Measurements from ENCODE around the gene SRPRA.

Gene SRPRA

GRCh38 chr11:126226334-126227084 is 42.2 kb downstream of the SRPRA start:
- Histone ChIP-seq H3K4me1 (ENCODE audit: control insufficient read depth, insufficient read depth, low read depth, low read length) (no peaks in the 10 kb centered on the region), H3K9ac (ENCODE audit: low read length) (no peak overlapping the region), H3K27ac (ENCODE audit: low read length, poor library complexity, severe bottlenecking) (no peak overlapping the region), H4K8ac (ENCODE audit: low read length) (no peak overlapping the region), H2BK12ac (ENCODE audit: low read length in 2 of 2) (no peak overlapping the region), H3K4ac (ENCODE audit: low read depth in 1 of 2, low read length in 2 of 2) (no peak overlapping the region), H3K79me1 (replicated peaks; ENCODE audit: low read length, poor library complexity, severe bottlenecking) (peaks cover 23% of the 10 kb centered on the region), H3K27me3 (ENCODE audit: control insufficient read depth in 1 of 2, insufficient read depth in 1 of 2, low read length in 2 of 2) (no peaks in the 10 kb centered on the region), H3K4me2 (ENCODE audit: low read length, poor library complexity, severe bottlenecking) (no peak overlapping the region), H3K4me3 (ENCODE audit: insufficient read depth in 1 of 2, low read depth in 1 of 2, low read length in 2 of 2) (no peak overlapping the region), H3K9me3 (ENCODE audit: control insufficient read depth, low read length) (no peaks in the 10 kb centered on the region), H2BK15ac (ENCODE audit: low read depth, poor library complexity, severe bottlenecking) (no peak overlapping the region), H2BK120ac (ENCODE audit: low read depth, low read length) (no peak overlapping the region), H3K36me3 (ENCODE audit: control insufficient read depth in 1 of 2, insufficient read depth in 2 of 2, low read depth in 1 of 2, low read length in 2 of 2) (peaks cover 0 to 11% of the 10 kb centered on the region in 2 experiments), H3K23ac (ENCODE audit: low read length in 2 of 2) (no peak overlapping the region), H3K18ac (ENCODE audit: low read depth in 1 of 2, low read length in 2 of 2) (no peak overlapping the region), H2AK5ac (ENCODE audit: low read length, severe bottlenecking) (no peak overlapping the region), H2AFZ (ENCODE audit: low read depth, low read length) (no peak overlapping the region), H4K91ac (ENCODE audit: low read length) (no peak overlapping the region), H2BK5ac (ENCODE audit: low read depth, low read length, poor library complexity, severe bottlenecking) (no peak overlapping the region), H3K14ac (ENCODE audit: low read length in 2 of 2) (no peak overlapping the region)
- no peak for DNase-seq
- 96% methylated on average over 8 of the region's 15 CpGs for whole genome bisulfite sequencing

GRCh38 chr11:126225295-126225665 is 43.4 kb downstream of the SRPRA start:
- no peak overlapping the region for H3K9ac ChIP-seq (ENCODE audit: low read length)
- no peak overlapping the region for H2BK120ac ChIP-seq (ENCODE audit: low read depth, low read length)
- peaks cover 0 to 3% of the 10 kb centered on the region in 2 experiments for H3K36me3 ChIP-seq (ENCODE audit: control insufficient read depth in 1 of 2, insufficient read depth in 2 of 2, low read depth in 1 of 2, low read length in 2 of 2)
- H3K27ac ChIP-seq (ENCODE audit: low read length, poor library complexity, severe bottlenecking) = no peak overlapping the region
- no peaks in the 10 kb centered on the region for H3K4me1 ChIP-seq (ENCODE audit: control insufficient read depth, insufficient read depth, low read depth, low read length)
- no peak overlapping the region for H2AFZ ChIP-seq (ENCODE audit: low read depth, low read length)
- H3K4me3 ChIP-seq (ENCODE audit: insufficient read depth in 1 of 2, low read depth in 1 of 2, low read length in 2 of 2) = no peak overlapping the region
- no peak for DNase-seq
- WGBS = 100% methylated on average over 1 of the region's 2 CpGs
- no peak overlapping the region for H2AK5ac ChIP-seq (ENCODE audit: low read length, severe bottlenecking)
- H4K8ac ChIP-seq (ENCODE audit: low read length) = no peak overlapping the region
- H3K14ac ChIP-seq (ENCODE audit: low read length in 2 of 2) = no peak overlapping the region
- H3K4ac ChIP-seq (ENCODE audit: low read depth in 1 of 2, low read length in 2 of 2) = no peak overlapping the region
- H3K79me1 ChIP-seq (replicated peaks; ENCODE audit: low read length, poor library complexity, severe bottlenecking) = peaks cover 26% of the 10 kb centered on the region
- H3K23ac ChIP-seq (ENCODE audit: low read length in 2 of 2) = no peak overlapping the region
- no peaks in the 10 kb centered on the region for H3K9me3 ChIP-seq (ENCODE audit: control insufficient read depth, low read length)
- no peak overlapping the region for H2BK15ac ChIP-seq (ENCODE audit: low read depth, poor library complexity, severe bottlenecking)
- no peaks in the 10 kb centered on the region for H3K27me3 ChIP-seq (ENCODE audit: control insufficient read depth in 1 of 2, insufficient read depth in 1 of 2, low read length in 2 of 2)
- H2BK5ac ChIP-seq (ENCODE audit: low read depth, low read length, poor library complexity, severe bottlenecking) = no peak overlapping the region
- no peak overlapping the region for H2BK12ac ChIP-seq (ENCODE audit: low read length in 2 of 2)
- no peak overlapping the region for H3K18ac ChIP-seq (ENCODE audit: low read depth in 1 of 2, low read length in 2 of 2)
- H3K4me2 ChIP-seq (ENCODE audit: low read length, poor library complexity, severe bottlenecking) = no peak overlapping the region
- no peak overlapping the region for H4K91ac ChIP-seq (ENCODE audit: low read length)

GRCh38 chr11:126224647-126225294 is 43.9 kb downstream of the SRPRA start:
- Histone ChIP-seq H3K14ac (ENCODE audit: low read length in 2 of 2) (no peak overlapping the region), H3K27me3 (ENCODE audit: control insufficient read depth in 1 of 2, insufficient read depth in 1 of 2, low read length in 2 of 2) (no peaks in the 10 kb centered on the region), H3K18ac (ENCODE audit: low read depth in 1 of 2, low read length in 2 of 2) (no peak overlapping the region), H3K27ac (ENCODE audit: low read length, poor library complexity, severe bottlenecking) (no peak overlapping the region), H2BK12ac (ENCODE audit: low read length in 2 of 2) (no peak overlapping the region), H4K91ac (ENCODE audit: low read length) (no peak overlapping the region), H2AK5ac (ENCODE audit: low read length, severe bottlenecking) (no peak overlapping the region), H3K9me3 (ENCODE audit: control insufficient read depth, low read length) (no peaks in the 10 kb centered on the region), H2BK5ac (ENCODE audit: low read depth, low read length, poor library complexity, severe bottlenecking) (no peak overlapping the region), H3K36me3 (ENCODE audit: control insufficient read depth in 1 of 2, insufficient read depth in 2 of 2, low read depth in 1 of 2, low read length in 2 of 2) (peaks cover 0 to 3% of the 10 kb centered on the region in 2 experiments), H2AFZ (ENCODE audit: low read depth, low read length) (no peak overlapping the region), H3K9ac (ENCODE audit: low read length) (no peak overlapping the region), H3K4me1 (ENCODE audit: control insufficient read depth, insufficient read depth, low read depth, low read length) (no peaks in the 10 kb centered on the region), H3K4me3 (ENCODE audit: insufficient read depth in 1 of 2, low read depth in 1 of 2, low read length in 2 of 2) (no peak overlapping the region), H3K23ac (ENCODE audit: low read length in 2 of 2) (no peak overlapping the region), H2BK120ac (ENCODE audit: low read depth, low read length) (no peak overlapping the region), H3K4me2 (ENCODE audit: low read length, poor library complexity, severe bottlenecking) (no peak overlapping the region), H3K4ac (ENCODE audit: low read depth in 1 of 2, low read length in 2 of 2) (no peak overlapping the region), H4K8ac (ENCODE audit: low read length) (no peak overlapping the region), H2BK15ac (ENCODE audit: low read depth, poor library complexity, severe bottlenecking) (no peak overlapping the region), H3K79me1 (replicated peaks; ENCODE audit: low read length, poor library complexity, severe bottlenecking) (peaks cover 29% of the 10 kb centered on the region)
- no peak for DNase-seq
- 100% methylated on average over 6 of the region's 6 CpGs for WGBS

GRCh38 chr11:126219547-126219946 is 49.1 kb downstream of the SRPRA start:
- DNase-seq = no peak
- Histone ChIP-seq H3K4me1 (ENCODE audit: control insufficient read depth, insufficient read depth, low read depth, low read length) (no peaks in the 10 kb centered on the region), H3K79me1 (replicated peaks; ENCODE audit: low read length, poor library complexity, severe bottlenecking) (peaks cover 17% of the 10 kb centered on the region), H3K4ac (ENCODE audit: low read depth in 1 of 2, low read length in 2 of 2) (no peak overlapping the region), H3K4me3 (ENCODE audit: insufficient read depth in 1 of 2, low read depth in 1 of 2, low read length in 2 of 2) (no peak overlapping the region), H2AK5ac (ENCODE audit: low read length, severe bottlenecking) (no peak overlapping the region), H4K91ac (ENCODE audit: low read length) (no peak overlapping the region), H3K9ac (ENCODE audit: low read length) (no peak overlapping the region), H4K8ac (ENCODE audit: low read length) (no peak overlapping the region), H3K23ac (ENCODE audit: low read length in 2 of 2) (no peak overlapping the region), H3K27ac (ENCODE audit: low read length, poor library complexity, severe bottlenecking) (no peak overlapping the region), H3K27me3 (ENCODE audit: control insufficient read depth in 1 of 2, insufficient read depth in 1 of 2, low read length in 2 of 2) (no peaks in the 10 kb centered on the region), H2BK15ac (ENCODE audit: low read depth, poor library complexity, severe bottlenecking) (no peak overlapping the region), H3K14ac (ENCODE audit: low read length in 2 of 2) (no peak overlapping the region), H3K9me3 (ENCODE audit: control insufficient read depth, low read length) (no peaks in the 10 kb centered on the region), H2AFZ (ENCODE audit: low read depth, low read length) (no peak overlapping the region), H2BK120ac (ENCODE audit: low read depth, low read length) (no peak overlapping the region), H3K18ac (ENCODE audit: low read depth in 1 of 2, low read length in 2 of 2) (no peak overlapping the region), H3K36me3 (ENCODE audit: control insufficient read depth in 1 of 2, insufficient read depth in 2 of 2, low read depth in 1 of 2, low read length in 2 of 2) (no peaks in the 10 kb centered on the region), H2BK12ac (ENCODE audit: low read length in 2 of 2) (no peak overlapping the region), H2BK5ac (ENCODE audit: low read depth, low read length, poor library complexity, severe bottlenecking) (no peak overlapping the region), H3K4me2 (ENCODE audit: low read length, poor library complexity, severe bottlenecking) (no peak overlapping the region)
- WGBS = 81% methylated on average over 4 of the region's 4 CpGs

All from mesenchymal stem cell (in vitro differentiated cells and primary cell).